Esophagus squamous epithelium (tissue), 5 donors: Measurements from ENCODE around the gene CHMP4A. TPM values are rescaled to one million over a fixed set of nuclear protein-coding genes. Genes with fewer than 3 reads are reported as not detected.

Experiments used
- DNase-seq: peaks from one replicate; lab custom pipeline; 2025; lab: John Stamatoyannopoulos, UW
- H3K27ac ChIP-seq, 4 donors: fragments of 200-600 bp; sonication (generic); one replicate each; pipeline ENCODE4 v1.5.1; 2016 to 2019; ENCODE audit warnings: mild to moderate bottlenecking in 1 of 4
- H3K27me3 ChIP-seq, 4 donors: fragments of 200-600 bp; sonication (generic); 1 replicate in 3 of 4; 2 replicates in 1 of 4; pipeline versions ENCODE4 v1.5.1 to v1.6.0; 2017 to 2021; ENCODE audit warnings: antibody characterized with exemption in 1 of 4
- H3K36me3 ChIP-seq, 3 donors: fragments of 200-600 bp; sonication (generic); one replicate each; pipeline ENCODE4 v1.5.1; 2016 to 2019
- H3K4me1 ChIP-seq, 3 donors: fragments of 200-600 bp; sonication (generic); one replicate each; pipeline ENCODE4 v1.5.1; 2017 to 2019
- H3K4me3 ChIP-seq, 4 donors: fragments of 200-600 bp; sonication (generic); 1 replicate in 3 of 4; 2 replicates in 1 of 4; pipeline ENCODE4 v1.5.1; 2016 to 2019; ENCODE audit warnings: mild to moderate bottlenecking in 2 of 4, moderate library complexity in 1 of 4
- H3K9me3 ChIP-seq, 3 donors: fragments of 200-600 bp; sonication (generic); one replicate each; pipeline ENCODE4 v1.5.1; 2016 to 2019
- CTCF ChIP-seq, 6 experiments: fragments of 450-650 bp in 4 of 6; fragments of 200-600 bp in 2 of 6; sonication (generic) in 2 of 6; IDR thresholded peaks; one replicate each; pipeline ENCODE4 v1.5.1; 2016 to 2019; ENCODE audit warnings: antibody characterized with exemption in 6 of 6, mild to moderate bottlenecking in 4 of 6, moderate library complexity in 4 of 6
- POLR2A ChIP-seq, 4 donors: fragments of 450-650 bp; IDR thresholded peaks; one replicate each; pipeline ENCODE4 v1.6.1; 2017; ENCODE audit warnings: antibody characterized with exemption in 4 of 4, mild to moderate bottlenecking in 4 of 4, moderate library complexity in 3 of 4
- WGBS, 2 donors: methylation state at CpG; one replicate each; pipeline ENCODE4 v1.1.5; 2018; 5-methylcytosine and 5-hydroxymethylcytosine counted together
- intact Hi-C: fragments of 100-400 bp; cut with DNase I; formaldehyde crosslinking; loops from one replicate; pipeline ENCODE4 v1.15.0; 2022
- total RNA-seq, 4 donors: library from RNA; depleted of rRNA; stranded (reverse); fragments of >200 nt; gene quantifications; one replicate each; pipeline ENCODE4 v1.1.0, GENCODE V29; 2016
- donor health status: DM: yes; HTN: yes; CAD: no.

Gene CHMP4A
- total RNA-seq, 4 donors from 2014 or later, result 23.6 to 80.7 (median 62.8) TPM

GRCh38 chr14:24198814-24199524 lies 14.3 kb downstream of the CHMP4A start:
- Histone ChIP-seq H3K9me3 (no peaks in the 10 kb centered on the region), H3K27ac (no peak overlapping the region), H3K27me3 (no peaks in the 10 kb centered on the region), H3K4me3 (no peak overlapping the region), H3K4me1 (peaks cover 18 to 51% (median 20%) of the 10 kb centered on the region in 3 donors), H3K36me3 (peaks cover 0 to 53% (median 0%) of the 10 kb centered on the region in 3 donors)
- intact Hi-C loops, result no loop called here
- no peak for DNase-seq
- 70 to 85% methylated on average over 7 of the region's 7 CpGs for WGBS, 2 donors
- TF ChIP-seq CTCF (IDR thresholded peaks at IDR 0.05) (no peak), POLR2A (IDR thresholded peaks at IDR 0.05) (no peak)

GRCh38 chr14:24197056-24197450 lies 16.2 kb downstream of the CHMP4A start:
- TF ChIP-seq POLR2A (IDR thresholded peaks at IDR 0.05) (no peak), CTCF (IDR thresholded peaks at IDR 0.05) (no peak)
- H3K4me1 ChIP-seq, result peaks cover 18 to 66% (median 20%) of the 10 kb centered on the region in 3 donors
- no peaks in the 10 kb centered on the region for H3K9me3 ChIP-seq
- 83 to 100% methylated on average over 2 of the region's 2 CpGs for WGBS, 2 donors
- no peak overlapping the region for H3K27ac ChIP-seq
- intact Hi-C loops, result no loop called here
- no peaks in the 10 kb centered on the region for H3K27me3 ChIP-seq
- H3K36me3 ChIP-seq, result peaks cover 0 to 48% (median 11%) of the 10 kb centered on the region in 3 donors
- DNase-seq, result no peak
- peak overlapping the region in 2 of 4 donors; percentile 99 to 100 for H3K4me3 ChIP-seq

- Histone ChIP-seq H3K9me3 (no peaks in the 10 kb centered on the region), H3K27me3 (no peaks in the 10 kb centered on the region), H3K36me3 (peaks cover 6 to 48% (median 16%) of the 10 kb centered on the region in 3 donors), H3K27ac (peak overlapping the region; percentile 91 to 99 (median 96)), H3K4me1 (peaks cover 18 to 68% (median 20%) of the 10 kb centered on the region in 3 donors), H3K4me3 (peak overlapping the region; percentile 72 to 100 (median 88))
- WGBS, 2 donors, result 31 to 48% methylated on average over 23 to 25 of the region's 33 CpGs
- TF ChIP-seq CTCF (IDR thresholded peaks at IDR 0.05) (peak in 1 of 6 experiments; percentile 4), POLR2A (IDR thresholded peaks at IDR 0.05) (no peak)
- no peak for DNase-seq
- intact Hi-C loops, result no loop called here
These were observed 16.9 kb downstream of the CHMP4A start for GRCh38 chr14:24196071-24197055.

- peaks cover 18 to 61% (median 20%) of the 10 kb centered on the region in 3 donors for H3K4me1 ChIP-seq
- H3K27ac ChIP-seq, result peak within 1 kb of the TSS; percentile 91 to 99 (median 96)
- no peak for DNase-seq
- H3K4me3 ChIP-seq, result peak within 1 kb of the TSS; percentile 72 to 100 (median 88)
- peaks cover 6 to 46% (median 16%) of the 10 kb centered on the region in 3 donors for H3K36me3 ChIP-seq
- intact Hi-C loops, result no loop called here
- no peaks in the 10 kb centered on the region for H3K27me3 ChIP-seq
- H3K9me3 ChIP-seq, result no peaks in the 10 kb centered on the region
- WGBS, 2 donors, result 1 to 3% methylated on average over 4 to 37 of the region's 89 CpGs
- TF ChIP-seq CTCF (IDR thresholded peaks at IDR 0.05) (no peak), POLR2A (IDR thresholded peaks at IDR 0.05) (peak in 2 of 4 donors; percentile 30 to 81)
These were observed 17.9 kb downstream of the CHMP4A start, which contains the start of gene TM9SF1 for GRCh38 chr14:24195186-24196070. TM9SF1 (minus strand) TSS chr14:24195441; CDS start chr14:24195019, 422 bp downstream.
